ENCODE results near the gene SLC7A5.
"Not testable (repeated sequence)": the region's sequence is repeated elsewhere in the genome, so short reads cannot be mapped to it uniquely, and the experiment has no call there.

Gene SLC7A5

DNA sequence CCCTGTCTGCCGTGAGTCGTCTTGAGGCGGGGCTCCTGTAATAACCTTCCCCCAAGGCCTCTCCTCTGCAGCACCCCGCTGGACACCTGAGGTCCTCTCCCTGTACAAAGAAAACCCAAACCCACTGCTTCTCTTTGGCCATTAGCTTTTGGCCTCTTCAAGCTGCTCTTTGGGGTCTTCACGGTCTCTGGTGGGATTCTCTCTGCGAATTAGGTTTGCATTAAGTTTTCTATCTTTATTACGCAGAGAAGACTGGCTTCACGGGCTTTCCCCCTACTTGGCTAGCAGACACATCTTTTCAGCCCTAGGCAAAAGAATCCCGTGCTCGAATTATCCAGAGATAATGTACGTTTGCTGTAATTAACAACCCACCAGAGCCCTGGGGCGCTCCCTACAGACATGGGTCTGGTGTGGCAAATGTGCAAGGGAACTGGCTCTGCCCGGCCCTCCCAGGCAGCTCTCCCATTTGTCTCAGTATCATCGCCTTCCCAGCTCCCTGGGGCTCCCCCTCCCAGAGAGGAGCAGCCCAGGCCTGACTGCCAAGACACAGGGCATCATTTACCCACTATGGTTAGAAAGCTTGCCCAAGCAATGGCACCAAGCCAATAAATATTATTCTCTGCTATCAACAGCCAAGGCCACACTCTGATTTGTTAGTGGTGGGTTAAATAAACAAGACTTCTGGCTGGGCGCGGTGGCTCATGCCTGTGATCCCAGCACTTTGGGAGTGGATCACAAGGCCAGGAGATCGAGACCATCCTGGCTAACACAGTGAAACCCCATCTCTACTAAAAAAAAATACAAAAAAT, 78.8 kb downstream of the SLC7A5 start:
- TF ChIP-seq, protein P1, sequence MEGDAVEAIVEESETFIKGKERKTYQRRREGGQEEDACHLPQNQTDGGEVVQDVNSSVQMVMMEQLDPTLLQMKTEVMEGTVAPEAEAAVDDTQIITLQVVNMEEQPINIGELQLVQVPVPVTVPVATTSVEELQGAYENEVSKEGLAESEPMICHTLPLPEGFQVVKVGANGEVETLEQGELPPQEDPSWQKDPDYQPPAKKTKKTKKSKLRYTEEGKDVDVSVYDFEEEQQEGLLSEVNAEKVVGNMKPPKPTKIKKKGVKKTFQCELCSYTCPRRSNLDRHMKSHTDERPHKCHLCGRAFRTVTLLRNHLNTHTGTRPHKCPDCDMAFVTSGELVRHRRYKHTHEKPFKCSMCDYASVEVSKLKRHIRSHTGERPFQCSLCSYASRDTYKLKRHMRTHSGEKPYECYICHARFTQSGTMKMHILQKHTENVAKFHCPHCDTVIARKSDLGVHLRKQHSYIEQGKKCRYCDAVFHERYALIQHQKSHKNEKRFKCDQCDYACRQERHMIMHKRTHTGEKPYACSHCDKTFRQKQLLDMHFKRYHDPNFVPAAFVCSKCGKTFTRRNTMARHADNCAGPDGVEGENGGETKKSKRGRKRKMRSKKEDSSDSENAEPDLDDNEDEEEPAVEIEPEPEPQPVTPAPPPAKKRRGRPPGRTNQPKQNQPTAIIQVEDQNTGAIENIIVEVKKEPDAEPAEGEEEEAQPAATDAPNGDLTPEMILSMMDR (conservative IDR thresholded peaks at IDR 0.05) = no peak
- H3K27ac ChIP-seq = no peak overlapping the region

DNA sequence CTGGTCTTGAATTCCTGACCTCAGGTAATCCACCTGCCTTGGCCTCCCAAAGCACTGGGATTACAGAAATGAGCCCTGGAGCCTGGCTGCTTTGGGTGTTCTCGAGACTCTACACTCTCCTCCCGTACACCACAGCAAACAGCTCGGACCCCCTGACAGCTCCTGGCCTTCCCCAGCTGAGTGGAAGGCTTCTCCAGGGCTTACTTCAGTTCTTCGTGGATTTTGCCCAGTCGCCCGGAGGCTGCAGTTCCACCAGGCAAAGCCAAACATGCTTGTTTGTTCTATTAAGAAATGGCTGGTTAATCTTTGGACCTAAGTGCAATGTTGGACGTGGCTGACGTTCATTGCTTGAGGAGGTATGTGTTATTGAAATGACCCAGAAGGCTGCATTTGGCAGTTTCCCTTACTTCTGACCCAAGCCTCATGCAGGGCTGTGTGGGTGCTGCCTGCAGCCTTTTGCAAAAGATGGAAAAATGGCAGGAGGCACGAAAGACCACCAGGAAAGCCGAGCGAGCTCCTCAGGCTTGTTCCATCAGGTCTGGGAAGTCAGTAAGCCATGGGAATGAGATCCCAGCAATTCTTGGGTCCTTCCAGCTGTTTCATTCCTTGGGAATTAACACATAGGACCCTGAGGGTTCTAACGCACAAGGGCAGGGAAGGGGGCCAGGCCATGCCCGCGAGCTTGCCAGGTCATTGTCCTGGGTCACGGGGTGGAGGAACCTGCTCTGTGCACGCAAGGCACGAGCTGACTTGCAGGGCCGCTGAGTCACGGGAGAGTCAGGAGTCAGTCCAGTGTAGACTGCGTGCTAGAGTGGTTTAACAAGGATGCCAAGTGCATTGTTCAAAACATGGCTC, 79.6 kb downstream of the SLC7A5 start:
- no peak overlapping the region for H3K27ac ChIP-seq
- TF ChIP-seq, protein P1 (conservative IDR thresholded peaks at IDR 0.05) = no peak

GRCh38 chr16:87788730-87789436, 80.4 kb downstream of the SLC7A5 start:
- H3K27ac ChIP-seq = not testable (repeated sequence)

- not testable (repeated sequence) for H3K27ac ChIP-seq
Measured at GRCh38 chr16:87787451-87788091, 81.7 kb downstream of the SLC7A5 start.

DNA sequence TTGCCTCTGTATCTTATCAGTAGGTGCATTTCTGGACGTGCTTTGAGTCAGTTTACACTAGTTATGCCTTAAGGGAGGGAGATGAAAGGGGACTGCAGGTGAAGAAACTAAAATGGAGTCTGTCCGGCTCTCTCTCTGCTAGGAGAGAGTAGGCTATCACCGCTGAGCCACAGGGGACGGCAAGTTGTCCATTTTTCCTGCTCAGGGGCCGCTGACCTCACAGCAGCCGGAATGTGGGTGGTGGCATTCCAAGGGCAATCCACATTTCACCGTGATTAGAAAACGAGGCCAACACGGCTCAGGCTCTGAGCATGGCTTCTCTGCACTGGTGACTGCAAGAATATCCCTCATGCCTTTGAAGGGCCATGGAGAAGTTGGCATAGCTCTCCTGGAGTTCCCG, 84.5 kb downstream of the SLC7A5 start:
- no peak overlapping the region for H3K27ac ChIP-seq

DNA sequence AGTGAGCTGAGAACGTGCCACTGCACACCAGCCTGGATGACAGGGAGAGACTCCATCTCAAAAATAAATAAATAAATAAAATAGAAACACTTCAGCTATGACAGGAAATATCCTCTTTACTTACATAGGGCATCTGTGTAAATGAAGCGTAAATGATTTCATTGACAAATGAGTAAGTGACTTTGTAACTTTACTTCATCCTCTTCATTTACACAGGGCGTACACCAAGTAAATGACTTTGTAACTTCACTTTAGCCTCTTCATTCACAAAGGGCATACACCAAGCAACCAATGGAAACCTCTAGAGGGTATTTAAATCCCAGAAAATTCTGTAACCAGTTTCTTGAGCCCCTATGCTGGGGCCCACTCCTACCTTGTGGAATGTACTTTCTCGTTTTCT, 87.3 kb downstream of the SLC7A5 start:
- TF ChIP-seq, protein P1 (conservative IDR thresholded peaks at IDR 0.05) = no peak
- no peak overlapping the region for H3K27ac ChIP-seq

More for the DNA sequence above, 84.5 kb downstream of the SLC7A5 start:
- TF ChIP-seq, protein P1 (conservative IDR thresholded peaks at IDR 0.05) = no peak

- TF ChIP-seq, protein P1 (conservative IDR thresholded peaks at IDR 0.05) = no peak
- no peak overlapping the region for H3K27ac ChIP-seq
Measured at GRCh38 chr16:87780385-87780989, 88.8 kb downstream of the SLC7A5 start.

Measured in VCaP (cell line).